H1 (cell line): ENCODE results near the gene KDM1A.

Source experiments
- CEBPB ChIP-seq: IDR thresholded peaks from 2 replicates; pipeline ENCODE4 v1.6.1; 2012; ENCODE audit warnings: low read depth, low read length
- CTCF ChIP-seq, 3 experiments: IDR thresholded peaks; 1 replicate in 2 of 3; 2 replicates in 1 of 3; pipeline versions ENCODE4 v1.5.1 to v1.6.1; 2011; ENCODE audit warnings: low read length in 3 of 3, mild to moderate bottlenecking in 3 of 3, inconsistent platforms in 2 of 3, low read depth in 1 of 3, moderate library complexity in 1 of 3; ENCODE audit not compliant: insufficient read depth in 1 of 3; ENCODE audit errors: control extremely low read depth in 1 of 3
- EZH2 ChIP-seq: fragments of 200-600 bp; sonication (generic); IDR thresholded peaks from 2 replicates; pipeline ENCODE4 v1.7.1; 2012; ENCODE audit warnings: low read depth, mild to moderate bottlenecking, moderate library complexity, low read length, inconsistent platforms; ENCODE audit not compliant: severe bottlenecking
- FOSL1 ChIP-seq: IDR thresholded peaks from 2 replicates; pipeline ENCODE4 v1.6.1; 2011; ENCODE audit warnings: mild to moderate bottlenecking, low read depth, low read length, moderate library complexity; ENCODE audit not compliant: insufficient read depth
- GTF2F1 ChIP-seq: IDR thresholded peaks from 2 replicates; pipeline ENCODE4 v1.6.1; 2012; ENCODE audit warnings: low read depth, low read length, improper control_type of control experiment, borderline replicate concordance
- JUN ChIP-seq: IDR thresholded peaks from 2 replicates; pipeline ENCODE4 v1.6.1; 2011; ENCODE audit warnings: low read depth, mild to moderate bottlenecking, improper control_type of control experiment, low read length
- RAD21 ChIP-seq, 2 experiments: IDR thresholded peaks in 1 of 2; conservative IDR thresholded peaks in 1 of 2; 2 replicates each; pipeline ENCODE4 v1.6.1; 2011; ENCODE audit warnings: low read depth in 2 of 2, low read length in 2 of 2, improper control_type of control experiment in 1 of 2, inconsistent platforms in 1 of 2, mild to moderate bottlenecking in 1 of 2, moderate library complexity in 1 of 2
- RBBP5 ChIP-seq: IDR thresholded peaks from 2 replicates; pipeline ENCODE4 v1.7.1; 2012; ENCODE audit warnings: low read depth, mild to moderate bottlenecking, inconsistent platforms, low read length, moderate library complexity, borderline replicate concordance
- SIN3A ChIP-seq, 2 experiments: IDR thresholded peaks in 1 of 2; conservative IDR thresholded peaks in 1 of 2; 2 replicates each; pipeline ENCODE4 v1.6.1; 2011 to 2012; ENCODE audit warnings: low read length in 2 of 2, improper control_type of control experiment in 1 of 2, low read depth in 1 of 2, mild to moderate bottlenecking in 1 of 2
- SP1 ChIP-seq: IDR thresholded peaks from 2 replicates; pipeline ENCODE4 v1.6.1; 2011; ENCODE audit warnings: low read depth, low read length
- SRF ChIP-seq: IDR thresholded peaks from 2 replicates; pipeline ENCODE4 v1.6.1; 2011; ENCODE audit warnings: mild to moderate bottlenecking, low read depth, low read length, moderate library complexity
- TAF1 ChIP-seq: IDR thresholded peaks from 2 replicates; pipeline ENCODE4 v1.6.1; 2011; ENCODE audit warnings: mild to moderate bottlenecking, low read depth, low read length
- TF ChIP-seq, protein P1 (sequence below): IDR thresholded peaks from 2 replicates; pipeline ENCODE4 v1.6.1; 2012; ENCODE audit warnings: low read length, inconsistent platforms

GRCh38 chr1:22971611-22972405, 47.5 kb upstream of the KDM1A start:
- TF ChIP-seq FOSL1 (no peak), CTCF (IDR thresholded peaks at IDR 0.05; ENCODE audit: control extremely low read depth in 1 of 3, insufficient read depth in 1 of 3, low read depth in 1 of 3, low read length in 3 of 3) (no peak), CEBPB (no peak), TAF1 (no peak), JUN (no peak), EZH2 (no peak), GTF2F1 (no peak), RBBP5 (no peak), SIN3A (conservative IDR thresholded peaks at IDR 0.05 in 1 of 2, IDR thresholded peaks at IDR 0.05 in 1 of 2; ENCODE audit: low read depth in 1 of 2, low read length in 2 of 2) (no peak), RAD21 (IDR thresholded peaks at IDR 0.05 in 1 of 2, conservative IDR thresholded peaks at IDR 0.05 in 1 of 2; ENCODE audit: low read depth in 2 of 2, low read length in 2 of 2) (no peak), SRF (no peak), SP1 (no peak)
- TF ChIP-seq, protein P1, sequence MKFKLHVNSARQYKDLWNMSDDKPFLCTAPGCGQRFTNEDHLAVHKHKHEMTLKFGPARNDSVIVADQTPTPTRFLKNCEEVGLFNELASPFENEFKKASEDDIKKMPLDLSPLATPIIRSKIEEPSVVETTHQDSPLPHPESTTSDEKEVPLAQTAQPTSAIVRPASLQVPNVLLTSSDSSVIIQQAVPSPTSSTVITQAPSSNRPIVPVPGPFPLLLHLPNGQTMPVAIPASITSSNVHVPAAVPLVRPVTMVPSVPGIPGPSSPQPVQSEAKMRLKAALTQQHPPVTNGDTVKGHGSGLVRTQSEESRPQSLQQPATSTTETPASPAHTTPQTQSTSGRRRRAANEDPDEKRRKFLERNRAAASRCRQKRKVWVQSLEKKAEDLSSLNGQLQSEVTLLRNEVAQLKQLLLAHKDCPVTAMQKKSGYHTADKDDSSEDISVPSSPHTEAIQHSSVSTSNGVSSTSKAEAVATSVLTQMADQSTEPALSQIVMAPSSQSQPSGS = no peak
